Activated CD4-positive, alpha-beta T cell treated with anti-CD3 and anti-CD28 coated beads, Interleukin-2, amount 50 U/mL, for 16 hours (primary cell): ENCODE measurements around the gene CACNA1D.

ENCODE experiments used
- DNase-seq: peaks from one replicate; pipeline ENCODE4 v3.0.0-alpha.2; 2020

CACNA1D gene

GRCh38 chr3:53694666-53695323 is 200.4 kb downstream of the CACNA1D start:
- no peak for DNase-seq

- no peak for DNase-seq
These were observed 200.9 kb downstream of the CACNA1D start for GRCh38 chr3:53695324-53695690.

- no peak for DNase-seq
These were observed 202.2 kb downstream of the CACNA1D start for GRCh38 chr3:53696401-53697172.

- DNase-seq, result no peak
These were observed 206.0 kb downstream of the CACNA1D start for GRCh38 chr3:53700441-53700840.

- DNase-seq, result no peak
These were observed 208.5 kb downstream of the CACNA1D start for GRCh38 chr3:53702776-53703530.

GRCh38 chr3:53703630-53704362 is 209.4 kb downstream of the CACNA1D start:
- no peak for DNase-seq

GRCh38 chr3:53704363-53704725 is 209.9 kb downstream of the CACNA1D start:
- DNase-seq, result no peak

- DNase-seq, result no peak
These were observed 210.8 kb downstream of the CACNA1D start for GRCh38 chr3:53705024-53705745.

GRCh38 chr3:53705774-53706173 is 211.4 kb downstream of the CACNA1D start:
- no peak for DNase-seq

- DNase-seq, result no peak
These were observed 212.8 kb downstream of the CACNA1D start for GRCh38 chr3:53707222-53707621.

GRCh38 chr3:53708001-53708621 is 213.7 kb downstream of the CACNA1D start:
- DNase-seq, result no peak

GRCh38 chr3:53709256-53709655 is 214.8 kb downstream of the CACNA1D start:
- DNase-seq, result no peak

GRCh38 chr3:53709860-53710674 is 215.7 kb downstream of the CACNA1D start:
- peak; percentile 71 for DNase-seq

- DNase-seq, result no peak
These were observed 217.0 kb downstream of the CACNA1D start for GRCh38 chr3:53711387-53711786.

- no peak for DNase-seq
These were observed 218.5 kb downstream of the CACNA1D start for GRCh38 chr3:53712817-53713388.

- DNase-seq, result no peak
These were observed 219.2 kb downstream of the CACNA1D start for GRCh38 chr3:53713626-53714025.

GRCh38 chr3:53715815-53716483 is 221.5 kb downstream of the CACNA1D start:
- no peak for DNase-seq

GRCh38 chr3:53716998-53717397 is 222.6 kb downstream of the CACNA1D start:
- no peak for DNase-seq

GRCh38 chr3:53718462-53718861 is 224.1 kb downstream of the CACNA1D start:
- DNase-seq, result no peak

GRCh38 chr3:53719796-53720195 is 225.4 kb downstream of the CACNA1D start:
- no peak for DNase-seq
